Measurements from ENCODE around the gene HACE1. TPM values are rescaled to one million over a fixed set of nuclear protein-coding genes. Genes with fewer than 3 reads are reported as not detected.

Gene HACE1
- total RNA-seq, 4 donors from 2014 or later = 10.8 to 17.7 (median 11.6) TPM

DNA sequence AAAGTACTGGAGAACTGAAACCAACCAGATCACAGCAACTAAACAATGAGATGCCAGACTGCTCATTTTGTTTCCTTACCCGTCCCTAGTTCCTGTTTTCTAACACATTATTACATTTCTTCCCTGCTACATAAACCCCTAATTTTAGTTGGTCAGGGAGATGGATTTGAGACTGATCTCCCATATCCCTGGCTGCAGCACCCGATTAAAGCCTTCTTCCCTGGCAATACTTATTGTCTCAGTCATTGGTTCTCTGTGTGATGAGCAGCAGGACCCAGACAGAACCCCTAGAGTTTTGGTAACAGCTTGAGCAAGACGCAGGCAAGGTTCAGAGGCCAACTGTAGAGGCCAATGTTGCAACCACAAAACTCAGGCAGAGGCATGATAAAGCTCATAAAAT, 28.3 kb upstream of the HACE1 start:
- H3K4me3 ChIP-seq (ENCODE audit: low read depth, poor library complexity, severe bottlenecking) = no peak overlapping the region
- DNase-seq (ENCODE audit: low spot score in 2 of 2) = no peak
- TF ChIP-seq, protein P1, sequence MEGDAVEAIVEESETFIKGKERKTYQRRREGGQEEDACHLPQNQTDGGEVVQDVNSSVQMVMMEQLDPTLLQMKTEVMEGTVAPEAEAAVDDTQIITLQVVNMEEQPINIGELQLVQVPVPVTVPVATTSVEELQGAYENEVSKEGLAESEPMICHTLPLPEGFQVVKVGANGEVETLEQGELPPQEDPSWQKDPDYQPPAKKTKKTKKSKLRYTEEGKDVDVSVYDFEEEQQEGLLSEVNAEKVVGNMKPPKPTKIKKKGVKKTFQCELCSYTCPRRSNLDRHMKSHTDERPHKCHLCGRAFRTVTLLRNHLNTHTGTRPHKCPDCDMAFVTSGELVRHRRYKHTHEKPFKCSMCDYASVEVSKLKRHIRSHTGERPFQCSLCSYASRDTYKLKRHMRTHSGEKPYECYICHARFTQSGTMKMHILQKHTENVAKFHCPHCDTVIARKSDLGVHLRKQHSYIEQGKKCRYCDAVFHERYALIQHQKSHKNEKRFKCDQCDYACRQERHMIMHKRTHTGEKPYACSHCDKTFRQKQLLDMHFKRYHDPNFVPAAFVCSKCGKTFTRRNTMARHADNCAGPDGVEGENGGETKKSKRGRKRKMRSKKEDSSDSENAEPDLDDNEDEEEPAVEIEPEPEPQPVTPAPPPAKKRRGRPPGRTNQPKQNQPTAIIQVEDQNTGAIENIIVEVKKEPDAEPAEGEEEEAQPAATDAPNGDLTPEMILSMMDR (IDR thresholded peaks at IDR 0.05) = no peak
- no peak for TF ChIP-seq POLR2A (IDR thresholded peaks at IDR 0.05)
- WGBS, 2 donors = 69 to 85% methylated on average over 3 of the region's 3 CpGs
- intact Hi-C loops (cut with DNase I; ENCODE audit: low total_unique reads) = no loop called here

DNA sequence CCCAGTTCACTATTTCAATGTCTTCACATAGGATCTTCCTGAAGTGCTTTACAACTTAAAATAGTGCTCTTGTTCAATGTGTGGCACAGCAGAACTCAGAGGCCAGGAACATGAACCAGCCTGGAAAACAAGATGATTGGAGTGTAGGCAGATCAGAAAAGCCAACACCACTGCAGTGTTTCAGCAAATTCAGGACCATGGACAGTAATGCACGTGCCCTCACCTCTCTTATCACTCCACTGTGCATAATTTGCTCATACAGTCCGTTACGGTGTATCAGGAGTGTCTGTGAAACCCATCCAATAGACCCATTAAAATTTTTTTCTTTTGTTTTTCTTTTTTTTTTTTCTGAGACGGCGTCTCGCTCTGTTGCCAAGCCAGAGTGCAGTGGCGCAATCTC, 27.6 kb upstream of the HACE1 start:
- TF ChIP-seq, protein P1 (IDR thresholded peaks at IDR 0.05) = no peak
- no peak for TF ChIP-seq POLR2A (IDR thresholded peaks at IDR 0.05)
- DNase-seq (ENCODE audit: low spot score in 2 of 2) = no peak
- intact Hi-C loops (cut with DNase I; ENCODE audit: low total_unique reads) = no loop called here
- no peak overlapping the region for H3K4me3 ChIP-seq (ENCODE audit: low read depth, poor library complexity, severe bottlenecking)
- 59 to 63% methylated on average over 7 of the region's 7 CpGs for WGBS, 2 donors

DNA sequence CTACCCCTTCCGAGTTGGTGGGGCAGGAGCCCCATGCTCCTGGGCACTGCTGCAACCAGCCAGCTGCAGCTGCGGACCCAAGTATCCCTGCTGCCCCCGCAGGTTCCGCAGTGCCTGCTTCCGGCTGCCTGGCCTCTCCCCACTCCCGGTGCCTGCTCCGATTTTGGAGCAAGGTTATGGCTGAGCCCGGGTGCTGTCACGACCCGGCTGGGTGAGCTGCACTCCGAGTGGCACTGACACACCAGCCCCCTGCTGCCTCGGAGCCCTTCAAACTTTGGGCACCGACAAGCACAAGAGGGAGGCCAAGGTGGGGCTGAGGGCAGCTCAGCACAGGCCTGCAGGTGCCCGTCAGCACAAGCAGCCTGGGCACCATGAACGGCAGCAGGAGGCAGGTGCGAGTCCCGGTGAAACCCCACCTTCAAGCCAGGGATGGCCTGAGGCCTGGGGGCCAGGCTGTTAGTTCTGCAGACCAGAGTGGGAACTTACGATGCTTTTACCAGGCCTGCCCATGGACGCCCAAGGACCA, 25.9 kb upstream of the HACE1 start:
- no peak for DNase-seq (ENCODE audit: low spot score in 2 of 2)
- TF ChIP-seq POLR2A (IDR thresholded peaks at IDR 0.05) = no peak
- TF ChIP-seq, protein P1 (IDR thresholded peaks at IDR 0.05) = no peak
- H3K4me3 ChIP-seq (ENCODE audit: low read depth, poor library complexity, severe bottlenecking) = no peak overlapping the region
- WGBS, 2 donors = 72 to 74% methylated on average over 10 to 15 of the region's 19 CpGs
- intact Hi-C loops (cut with DNase I; ENCODE audit: low total_unique reads) = no loop called here

DNA sequence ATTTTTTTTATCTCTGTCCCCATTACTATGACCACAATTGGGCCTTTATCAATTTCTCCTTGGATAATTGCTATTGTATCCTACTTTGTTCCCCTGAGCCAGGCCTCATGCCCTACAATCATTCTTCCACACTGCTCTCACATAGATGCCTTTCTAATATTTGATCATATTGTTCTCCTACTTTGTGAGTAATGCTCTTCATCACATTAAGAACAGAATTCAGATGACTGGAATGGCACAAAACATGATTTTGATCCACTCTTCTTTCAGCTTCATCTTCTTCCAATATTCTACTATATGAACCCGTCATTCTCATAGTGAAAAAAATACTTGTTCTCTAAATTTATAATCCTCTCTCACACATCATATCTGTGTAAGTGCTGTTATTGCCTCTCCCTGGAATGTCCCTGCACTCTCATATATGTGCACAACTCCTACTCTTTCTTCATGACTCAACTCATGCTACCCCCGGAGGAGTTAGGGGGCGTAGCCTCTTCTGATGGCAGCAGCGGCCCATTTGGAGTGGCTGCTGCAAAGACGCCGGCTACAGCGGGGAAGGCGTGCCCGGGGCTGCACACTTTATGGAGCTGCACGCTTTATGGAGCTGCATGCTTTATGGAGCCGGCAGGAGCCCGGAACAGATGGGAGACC, 25.3 kb upstream of the HACE1 start:
- H3K4me3 ChIP-seq (ENCODE audit: low read depth, poor library complexity, severe bottlenecking) = no peak overlapping the region
- intact Hi-C loops (cut with DNase I; ENCODE audit: low total_unique reads) = no loop called here
- TF ChIP-seq POLR2A (IDR thresholded peaks at IDR 0.05) = no peak
- TF ChIP-seq, protein P1 (IDR thresholded peaks at IDR 0.05) = no peak
- no peak for DNase-seq (ENCODE audit: low spot score in 2 of 2)
- 48 to 56% methylated on average over 12 of the region's 12 CpGs for WGBS, 2 donors

DNA sequence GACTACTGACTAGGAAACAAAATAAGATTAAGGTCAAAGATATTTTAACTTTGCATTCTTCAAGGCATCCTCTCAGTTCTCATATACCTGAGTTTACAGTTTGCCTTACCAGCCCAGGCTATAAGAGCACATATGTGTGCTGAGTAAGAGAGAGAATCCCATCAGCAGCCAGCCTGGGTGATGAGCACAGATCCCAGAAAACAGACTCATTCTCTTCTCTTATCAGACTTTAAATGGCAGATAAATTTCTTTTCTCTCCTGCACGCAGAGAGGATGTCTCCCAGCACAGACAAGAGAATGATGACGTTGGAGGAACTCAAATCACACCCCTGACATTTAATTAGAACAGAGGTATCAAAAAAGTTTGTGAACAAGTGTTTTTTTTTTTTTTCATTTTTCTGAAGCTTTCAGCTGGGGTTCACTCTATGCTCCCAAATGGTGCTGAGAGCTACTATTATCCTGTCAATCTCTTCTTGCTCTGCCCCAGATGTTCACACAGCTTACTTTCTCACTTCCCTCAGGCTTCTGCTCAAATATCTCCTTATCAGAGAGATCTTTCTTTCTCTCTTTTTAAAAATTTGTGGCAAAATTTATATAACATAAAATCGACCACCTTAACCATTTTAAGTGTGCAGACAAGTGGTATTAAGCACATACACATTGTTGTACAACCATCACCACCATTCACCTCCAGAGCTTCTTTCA, 22.4 kb upstream of the HACE1 start:
- 34 to 36% methylated on average over 3 of the region's 3 CpGs for WGBS, 2 donors
- DNase-seq (ENCODE audit: low spot score in 2 of 2) = no peak
- intact Hi-C loops (cut with DNase I; ENCODE audit: low total_unique reads) = no loop called here
- TF ChIP-seq, protein P1 (IDR thresholded peaks at IDR 0.05) = no peak
- TF ChIP-seq POLR2A (IDR thresholded peaks at IDR 0.05) = no peak
- no peak overlapping the region for H3K4me3 ChIP-seq (ENCODE audit: low read depth, poor library complexity, severe bottlenecking)
